HepG2 (cell line): ENCODE data around the gene TAGAP. TPM values are rescaled to one million over a fixed set of nuclear protein-coding genes. Genes with fewer than 3 reads are reported as not detected.

Experiments
- ASH2L ChIP-seq: fragments of 300-600, 200-600 bp; sonication (generic); IDR thresholded peaks from 2 replicates; pipeline ENCODE4 v1.7.0; 2017; ENCODE audit warnings: low read depth, mild to moderate bottlenecking, moderate library complexity, mixed read lengths, low read length; ENCODE audit not compliant: insufficient read length
- FOXM1 ChIP-seq: sonication (generic); formaldehyde crosslinking; IDR thresholded peaks from 2 replicates; pipeline ENCODE4 v1.5.0; 2020; ENCODE audit warnings: missing genetic modification reagents
- HOXA3 ChIP-seq: sonication (generic); formaldehyde crosslinking; IDR thresholded peaks from 2 replicates; pipeline ENCODE4 v1.5.0; 2020; ENCODE audit warnings: missing genetic modification reagents
- KAT2B ChIP-seq: fragments of 150-350 bp; IDR thresholded peaks from 2 replicates; pipeline ENCODE4 v1.6.1; 2014; ENCODE audit warnings: low read depth, low read length, borderline replicate concordance
- MBNL3 ChIP-seq: fragments of 250-450 bp; sonication (Bioruptor Pico); conservative IDR thresholded peaks from 2 replicates; pipeline ENCODE4 v1.8.0; 2022; ENCODE audit warnings: mild to moderate bottlenecking, inconsistent platforms
- MLLT10 ChIP-seq: sonication (generic); formaldehyde crosslinking; IDR thresholded peaks from 2 replicates; pipeline ENCODE4 v1.4.0; 2020; ENCODE audit warnings: missing genetic modification reagents
- MTA1 ChIP-seq: sonication (generic); formaldehyde crosslinking; IDR thresholded peaks from 2 replicates; pipeline ENCODE4 v1.4.0; 2020; ENCODE audit warnings: missing genetic modification reagents, mild to moderate bottlenecking, borderline replicate concordance
- PHF8 ChIP-seq: sonication (generic); formaldehyde crosslinking; IDR thresholded peaks from 2 replicates; pipeline ENCODE4 v1.5.0; 2020; ENCODE audit warnings: missing genetic modification reagents
- POLR2G ChIP-seq: fragments of 200-400 bp; formaldehyde crosslinking; IDR thresholded peaks from 2 replicates; pipeline ENCODE4 v1.6.1; 2018; ENCODE audit warnings: mild to moderate bottlenecking, low read depth, low read length, moderate library complexity
- SIN3A ChIP-seq: IDR thresholded peaks from 2 replicates; pipeline ENCODE4 v1.6.1; 2011; ENCODE audit warnings: low read depth, mild to moderate bottlenecking, control low read depth, low read length, borderline replicate concordance
- SIX4 ChIP-seq: sonication (generic); formaldehyde crosslinking; IDR thresholded peaks from 2 replicates; pipeline ENCODE4 v1.4.0; 2020; ENCODE audit warnings: missing genetic modification reagents
- SRY ChIP-seq: sonication (generic); formaldehyde crosslinking; IDR thresholded peaks from 2 replicates; pipeline ENCODE4 v1.8.0; 2022; ENCODE audit warnings: mild to moderate bottlenecking, missing genetic modification reagents
- ZNF251 ChIP-seq: sonication (generic); formaldehyde crosslinking; IDR thresholded peaks from 2 replicates; pipeline ENCODE4 v1.9.0; 2021; ENCODE audit warnings: mild to moderate bottlenecking, missing genetic modification reagents
- ZNF326 ChIP-seq: sonication (generic); formaldehyde crosslinking; IDR thresholded peaks from 2 replicates; pipeline ENCODE4 v1.4.0; 2020; ENCODE audit warnings: missing genetic modification reagents, borderline replicate concordance
- ZNF501 ChIP-seq: sonication (generic); formaldehyde crosslinking; IDR thresholded peaks from 2 replicates; pipeline ENCODE4 v1.5.1; 2020; ENCODE audit warnings: mild to moderate bottlenecking, moderate library complexity, missing genetic modification reagents
- ZNF547 ChIP-seq: sonication (generic); formaldehyde crosslinking; IDR thresholded peaks from 2 replicates; pipeline ENCODE4 v1.5.1; 2020; ENCODE audit warnings: mild to moderate bottlenecking, missing genetic modification reagents
- ZNF678 ChIP-seq: sonication (generic); formaldehyde crosslinking; IDR thresholded peaks from 2 replicates; pipeline ENCODE4 v1.4.0; 2020; ENCODE audit warnings: mild to moderate bottlenecking, missing genetic modification reagents
- ZNF839 ChIP-seq: sonication (generic); formaldehyde crosslinking; IDR thresholded peaks from 2 replicates; pipeline ENCODE4 v1.4.0; 2020; ENCODE audit warnings: missing genetic modification reagents, mild to moderate bottlenecking, borderline replicate concordance
- ZNF841 ChIP-seq: sonication (generic); formaldehyde crosslinking; IDR thresholded peaks from 2 replicates; pipeline ENCODE4 v1.8.1; 2023; ENCODE audit warnings: missing genetic modification reagents, borderline replicate concordance
- polyA plus RNA-seq, 8 experiments: library from polyadenylated mRNA; depleted of rRNA in 3 of 8; stranded (reverse) in 7 of 8; unstranded in 1 of 8; fragments of >200 nt; fragmentation: Illumina TruSeq in 4 of 8; extraction: Trizol in 4 of 8; gene quantifications; 2 replicates each; pipeline versions ENCODE4 v1.2.1 to v1.2.3, GENCODE V29; 2011 to 2016; ENCODE audit warnings: low read depth in 4 of 8, missing spikeins in 1 of 8, mixed read lengths in 1 of 8; ENCODE audit not compliant: insufficient read depth in 1 of 8
- total RNA-seq, 5 experiments: library from RNA; depleted of rRNA; stranded (reverse); fragments of >200 nt; fragmentation: Illumina TruSeq; extraction: Trizol; gene quantifications; 2 replicates each; pipeline ENCODE4 v1.2.3, GENCODE V29; 2016; ENCODE audit warnings: low read depth in 1 of 5
- TF ChIP-seq, protein P1 (sequence below): sonication (generic); formaldehyde crosslinking; IDR thresholded peaks from 2 replicates; pipeline ENCODE4 v1.5.0; 2020; ENCODE audit warnings: missing genetic modification reagents, mild to moderate bottlenecking, borderline replicate concordance
- TF ChIP-seq, protein P2 (sequence below): sonication (generic); formaldehyde crosslinking; IDR thresholded peaks from 2 replicates; pipeline ENCODE4 v1.4.0; 2020; ENCODE audit warnings: mild to moderate bottlenecking, missing genetic modification reagents, borderline replicate concordance
- TF ChIP-seq, protein P3 (sequence below): sonication (generic); formaldehyde crosslinking; IDR thresholded peaks from 2 replicates; pipeline ENCODE4 v1.8.0; 2022; ENCODE audit warnings: mild to moderate bottlenecking, missing genetic modification reagents, moderate library complexity
- TF ChIP-seq, protein P4 (sequence below): sonication (generic); formaldehyde crosslinking; IDR thresholded peaks from 2 replicates; pipeline ENCODE4 v1.5.1; 2020; ENCODE audit warnings: missing genetic modification reagents, mild to moderate bottlenecking, borderline replicate concordance

TAGAP gene
- total and polyA plus RNA-seq, 2 of the 13 experiments (the other 11 are each of a cell fraction or from before 2014, with no cell fraction given) = not detected

DNA sequence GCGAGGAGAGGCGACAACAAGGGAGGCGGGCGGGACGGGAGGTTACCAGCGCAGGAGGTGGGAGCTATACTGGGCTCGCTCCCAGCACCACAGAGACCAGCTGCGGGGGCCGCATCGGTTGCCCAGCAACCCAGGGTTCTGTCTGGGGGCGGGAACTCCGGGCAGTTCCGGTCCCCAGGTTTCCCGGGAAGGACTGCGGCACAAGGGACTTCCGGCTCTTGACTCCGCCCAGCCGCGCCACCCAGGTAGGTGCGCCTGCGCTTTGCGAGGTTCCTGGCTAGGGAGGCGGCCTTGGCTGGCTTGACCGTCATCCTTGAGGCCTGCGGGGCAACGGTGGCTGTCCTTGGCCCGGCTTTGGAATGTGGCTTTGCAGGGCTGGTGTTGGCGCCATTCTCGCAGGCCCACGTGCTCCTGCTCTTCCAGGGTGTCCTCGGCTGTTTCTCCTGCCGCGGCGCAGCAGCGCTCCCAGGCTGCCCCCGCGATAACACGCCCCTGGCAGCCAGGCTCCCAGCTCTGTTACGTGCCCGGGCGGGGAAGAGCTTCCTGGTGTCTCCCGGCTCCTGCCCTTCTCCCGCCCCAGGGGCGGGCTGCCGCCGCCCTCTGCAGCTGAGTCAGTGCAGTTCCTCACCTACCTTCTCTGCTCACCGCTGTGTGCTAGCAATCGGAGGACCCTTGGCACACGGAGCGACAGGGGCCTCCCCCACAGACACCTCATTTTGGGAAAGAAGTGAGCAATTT is 45.0 kb downstream of the TAGAP start, which contains the start of gene RSPH3 (continued):
- peak; percentile 99 for TF ChIP-seq ZNF839
- TF ChIP-seq KAT2B = no peak
- TF ChIP-seq ASH2L = peak; percentile 87
- TF ChIP-seq, protein P1, sequence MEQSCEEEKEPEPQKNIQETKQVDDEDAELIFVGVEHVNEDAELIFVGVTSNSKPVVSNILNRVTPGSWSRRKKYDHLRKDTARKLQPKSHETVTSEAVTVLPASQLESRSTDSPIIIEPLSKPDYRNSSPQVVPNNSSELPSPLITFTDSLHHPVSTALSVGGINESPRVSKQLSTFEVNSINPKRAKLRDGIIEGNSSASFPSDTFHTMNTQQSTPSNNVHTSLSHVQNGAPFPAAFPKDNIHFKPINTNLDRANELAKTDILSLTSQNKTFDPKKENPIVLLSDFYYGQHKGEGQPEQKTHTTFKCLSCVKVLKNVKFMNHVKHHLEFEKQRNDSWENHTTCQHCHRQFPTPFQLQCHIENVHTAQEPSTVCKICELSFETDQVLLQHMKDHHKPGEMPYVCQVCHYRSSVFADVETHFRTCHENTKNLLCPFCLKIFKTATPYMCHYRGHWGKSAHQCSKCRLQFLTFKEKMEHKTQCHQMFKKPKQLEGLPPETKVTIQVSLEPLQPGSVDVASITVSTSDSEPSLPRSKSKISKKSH = peak; percentile 99
- peak; percentile 99 for TF ChIP-seq POLR2G
- TF ChIP-seq MTA1 (CRISPR knock-in tag) = peak; percentile 97; the same call in 1 of the 2 replicates
- peak; percentile 96 for TF ChIP-seq ZNF547 (CRISPR knock-in tag)
- 0 out of 2 replicates have a peak, but pooled peaks have one; percentile 26 for TF ChIP-seq SIX4 (CRISPR knock-in tag)
- TF ChIP-seq MLLT10 (CRISPR knock-in tag) = no peak
- TF ChIP-seq ZNF326 (CRISPR knock-in tag) = no peak
- no peak for TF ChIP-seq FOXM1
- peak; percentile 99 for TF ChIP-seq PHF8
- TF ChIP-seq, protein P2, sequence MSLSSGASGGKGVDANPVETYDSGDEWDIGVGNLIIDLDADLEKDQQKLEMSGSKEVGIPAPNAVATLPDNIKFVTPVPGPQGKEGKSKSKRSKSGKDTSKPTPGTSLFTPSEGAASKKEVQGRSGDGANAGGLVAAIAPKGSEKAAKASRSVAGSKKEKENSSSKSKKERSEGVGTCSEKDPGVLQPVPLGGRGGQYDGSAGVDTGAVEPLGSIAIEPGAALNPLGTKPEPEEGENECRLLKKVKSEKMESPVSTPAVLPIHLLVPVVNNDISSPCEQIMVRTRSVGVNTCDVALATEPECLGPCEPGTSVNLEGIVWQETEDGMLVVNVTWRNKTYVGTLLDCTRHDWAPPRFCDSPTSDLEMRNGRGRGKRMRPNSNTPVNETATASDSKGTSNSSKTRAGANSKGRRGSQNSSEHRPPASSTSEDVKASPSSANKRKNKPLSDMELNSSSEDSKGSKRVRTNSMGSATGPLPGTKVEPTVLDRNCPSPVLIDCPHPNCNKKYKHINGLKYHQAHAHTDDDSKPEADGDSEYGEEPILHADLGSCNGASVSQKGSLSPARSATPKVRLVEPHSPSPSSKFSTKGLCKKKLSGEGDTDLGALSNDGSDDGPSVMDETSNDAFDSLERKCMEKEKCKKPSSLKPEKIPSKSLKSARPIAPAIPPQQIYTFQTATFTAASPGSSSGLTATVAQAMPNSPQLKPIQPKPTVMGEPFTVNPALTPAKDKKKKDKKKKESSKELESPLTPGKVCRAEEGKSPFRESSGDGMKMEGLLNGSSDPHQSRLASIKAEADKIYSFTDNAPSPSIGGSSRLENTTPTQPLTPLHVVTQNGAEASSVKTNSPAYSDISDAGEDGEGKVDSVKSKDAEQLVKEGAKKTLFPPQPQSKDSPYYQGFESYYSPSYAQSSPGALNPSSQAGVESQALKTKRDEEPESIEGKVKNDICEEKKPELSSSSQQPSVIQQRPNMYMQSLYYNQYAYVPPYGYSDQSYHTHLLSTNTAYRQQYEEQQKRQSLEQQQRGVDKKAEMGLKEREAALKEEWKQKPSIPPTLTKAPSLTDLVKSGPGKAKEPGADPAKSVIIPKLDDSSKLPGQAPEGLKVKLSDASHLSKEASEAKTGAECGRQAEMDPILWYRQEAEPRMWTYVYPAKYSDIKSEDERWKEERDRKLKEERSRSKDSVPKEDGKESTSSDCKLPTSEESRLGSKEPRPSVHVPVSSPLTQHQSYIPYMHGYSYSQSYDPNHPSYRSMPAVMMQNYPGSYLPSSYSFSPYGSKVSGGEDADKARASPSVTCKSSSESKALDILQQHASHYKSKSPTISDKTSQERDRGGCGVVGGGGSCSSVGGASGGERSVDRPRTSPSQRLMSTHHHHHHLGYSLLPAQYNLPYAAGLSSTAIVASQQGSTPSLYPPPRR = peak; percentile 82; the same call in 1 of the 2 replicates
- TF ChIP-seq ZNF841 (CRISPR knock-in tag) = no peak
- TF ChIP-seq SIN3A = peak; percentile 98
- peak; percentile 96; the same call in 1 of the 2 replicates for TF ChIP-seq ZNF251 (CRISPR knock-in tag)
- TF ChIP-seq SRY (CRISPR knock-in tag) = peak; percentile 96
- peak; percentile 94 for TF ChIP-seq ZNF678 (CRISPR knock-in tag)
- TF ChIP-seq, protein P3, sequence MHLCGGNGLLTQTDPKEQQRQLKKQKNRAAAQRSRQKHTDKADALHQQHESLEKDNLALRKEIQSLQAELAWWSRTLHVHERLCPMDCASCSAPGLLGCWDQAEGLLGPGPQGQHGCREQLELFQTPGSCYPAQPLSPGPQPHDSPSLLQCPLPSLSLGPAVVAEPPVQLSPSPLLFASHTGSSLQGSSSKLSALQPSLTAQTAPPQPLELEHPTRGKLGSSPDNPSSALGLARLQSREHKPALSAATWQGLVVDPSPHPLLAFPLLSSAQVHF (CRISPR knock-in tag) = peak; percentile 56; the same call in 1 of the 2 replicates
- peak; percentile 100 for TF ChIP-seq ZNF501 (CRISPR knock-in tag)
- no peak for TF ChIP-seq MBNL3 (CRISPR knock-in tag)
- TF ChIP-seq HOXA3 (CRISPR knock-in tag) = peak; percentile 93
- TF ChIP-seq, protein P4, sequence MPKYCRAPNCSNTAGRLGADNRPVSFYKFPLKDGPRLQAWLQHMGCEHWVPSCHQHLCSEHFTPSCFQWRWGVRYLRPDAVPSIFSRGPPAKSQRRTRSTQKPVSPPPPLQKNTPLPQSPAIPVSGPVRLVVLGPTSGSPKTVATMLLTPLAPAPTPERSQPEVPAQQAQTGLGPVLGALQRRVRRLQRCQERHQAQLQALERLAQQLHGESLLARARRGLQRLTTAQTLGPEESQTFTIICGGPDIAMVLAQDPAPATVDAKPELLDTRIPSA = peak; percentile 99
